Mucosa of descending colon (tissue), 3 donors: ENCODE data around the gene COL4A2. TPM values are rescaled to one million over a fixed set of nuclear protein-coding genes. Genes with fewer than 3 reads are reported as not detected.

Experiments used
- ATAC-seq: fragments of 200-7000 bp; cut with Tn5 transposase; one replicate; pipeline ENCODE4 v1.9.1; 2020; ENCODE audit warnings: mild to moderate bottlenecking, moderate library complexity
- DNase-seq, 3 donors: peaks; one replicate each; pipeline ENCODE4 v3.0.0-alpha.2; 2020
- H3K36me3 ChIP-seq: fragments of 200-600 bp; one replicate; pipeline ENCODE4 v1.8.0; 2021; ENCODE audit warnings: low read depth, mild to moderate bottlenecking
- H3K4me1 ChIP-seq: fragments of 200-600 bp; one replicate; pipeline ENCODE4 v1.8.0; 2021; ENCODE audit warnings: low read depth, mild to moderate bottlenecking
- H3K4me3 ChIP-seq: fragments of 200-600 bp; one replicate; pipeline ENCODE4 v1.8.0; 2021; ENCODE audit warnings: mild to moderate bottlenecking
- H3K9me3 ChIP-seq: fragments of 200-600 bp; one replicate; pipeline ENCODE4 v1.8.0; 2021; ENCODE audit warnings: mild to moderate bottlenecking
- intact Hi-C, 2 donors: fragments of 100-400 bp; cut with DNase I in 1 of 2; cut with micrococcal nuclease in 1 of 2; formaldehyde crosslinking; loops; one replicate each; pipeline versions ENCODE4 v1.11.0 to v1.11.1; 2022; cut with DNase I, micrococcal nuclease
- total RNA-seq, 3 donors: library from RNA; stranded (reverse); fragmentation: NEBNext Ultra II Directional in 2 of 3; extraction: Animal tissue kit (Norgen Biotek cat#: 25700) in 2 of 3; gene quantifications; one replicate each; pipeline versions ENCODE4 v1.2.1 to v1.2.4, GENCODE V29; 2021 to 2023
- TF ChIP-seq, protein P1 (sequence below): fragments of 200-600 bp; IDR thresholded peaks from one replicate; pipeline ENCODE4 v1.8.0; 2022; ENCODE audit warnings: antibody characterized with exemption, mild to moderate bottlenecking
- donor health status: DM: no; HTN: no; CAD: no; lungs with moderate emphysema.
- donor health status: DM: no; HTN: no; CAD: no.
- donor health status: DM: no; HTN: yes; CAD: no.

COL4A2 gene
- total RNA-seq, 3 donors from 2014 or later = 33.5 to 389 (median 74.2) TPM

DNA sequence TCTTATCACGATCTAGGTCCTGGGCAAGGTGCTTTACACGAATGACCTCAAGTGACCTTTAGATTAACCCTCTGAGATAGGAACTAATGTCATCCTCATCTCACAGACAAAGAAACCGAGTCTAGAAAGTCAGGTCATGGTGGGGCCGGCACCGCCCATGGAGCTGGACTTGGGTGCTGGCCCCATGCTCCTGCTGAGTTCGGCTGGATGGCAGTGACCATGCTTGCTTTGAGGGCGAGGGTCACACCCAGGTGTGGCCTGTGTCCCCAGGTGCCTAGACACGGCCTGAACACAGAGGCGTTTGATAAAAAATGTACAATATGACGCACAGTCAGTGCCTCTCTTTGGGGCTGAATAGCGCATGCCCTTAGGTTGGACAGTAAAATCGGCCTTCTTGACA, 26.8 kb downstream of the COL4A2 start:
- Histone ChIP-seq H3K9me3 (no peaks in the 10 kb centered on the region), H3K4me3 (no peak overlapping the region), H3K4me1 (no peaks in the 10 kb centered on the region), H3K36me3 (no peaks in the 10 kb centered on the region)
- TF ChIP-seq, protein P1, sequence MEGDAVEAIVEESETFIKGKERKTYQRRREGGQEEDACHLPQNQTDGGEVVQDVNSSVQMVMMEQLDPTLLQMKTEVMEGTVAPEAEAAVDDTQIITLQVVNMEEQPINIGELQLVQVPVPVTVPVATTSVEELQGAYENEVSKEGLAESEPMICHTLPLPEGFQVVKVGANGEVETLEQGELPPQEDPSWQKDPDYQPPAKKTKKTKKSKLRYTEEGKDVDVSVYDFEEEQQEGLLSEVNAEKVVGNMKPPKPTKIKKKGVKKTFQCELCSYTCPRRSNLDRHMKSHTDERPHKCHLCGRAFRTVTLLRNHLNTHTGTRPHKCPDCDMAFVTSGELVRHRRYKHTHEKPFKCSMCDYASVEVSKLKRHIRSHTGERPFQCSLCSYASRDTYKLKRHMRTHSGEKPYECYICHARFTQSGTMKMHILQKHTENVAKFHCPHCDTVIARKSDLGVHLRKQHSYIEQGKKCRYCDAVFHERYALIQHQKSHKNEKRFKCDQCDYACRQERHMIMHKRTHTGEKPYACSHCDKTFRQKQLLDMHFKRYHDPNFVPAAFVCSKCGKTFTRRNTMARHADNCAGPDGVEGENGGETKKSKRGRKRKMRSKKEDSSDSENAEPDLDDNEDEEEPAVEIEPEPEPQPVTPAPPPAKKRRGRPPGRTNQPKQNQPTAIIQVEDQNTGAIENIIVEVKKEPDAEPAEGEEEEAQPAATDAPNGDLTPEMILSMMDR = no peak
- DNase-seq (no peak), ATAC-seq (no peak)
- intact Hi-C loops = no loop called here

DNA sequence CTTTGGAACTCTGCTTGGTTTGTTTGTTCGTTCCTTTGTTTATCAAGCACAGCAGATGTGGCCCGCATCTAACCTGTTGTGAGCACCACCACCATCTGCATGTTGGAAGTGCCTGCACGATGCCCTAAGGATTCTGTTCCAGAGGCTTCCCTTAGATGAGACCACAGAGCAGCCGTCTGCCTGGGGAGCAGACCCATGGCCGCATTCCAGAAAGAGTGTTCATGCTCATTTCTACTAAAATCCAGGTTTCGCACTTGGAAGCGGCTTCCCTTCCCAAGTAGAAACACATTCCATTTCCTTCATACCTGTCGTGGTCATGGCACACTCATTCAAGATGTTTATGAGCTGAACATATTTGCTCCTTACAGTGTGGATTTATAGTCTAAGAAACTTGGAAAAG, 27.2 kb downstream of the COL4A2 start:
- Histone ChIP-seq H3K9me3 (no peaks in the 10 kb centered on the region), H3K4me3 (no peak overlapping the region), H3K36me3 (no peaks in the 10 kb centered on the region), H3K4me1 (no peaks in the 10 kb centered on the region)
- TF ChIP-seq, protein P1 = no peak
- ATAC-seq = no peak
- no peak for DNase-seq
- intact Hi-C loops = no loop called here

DNA sequence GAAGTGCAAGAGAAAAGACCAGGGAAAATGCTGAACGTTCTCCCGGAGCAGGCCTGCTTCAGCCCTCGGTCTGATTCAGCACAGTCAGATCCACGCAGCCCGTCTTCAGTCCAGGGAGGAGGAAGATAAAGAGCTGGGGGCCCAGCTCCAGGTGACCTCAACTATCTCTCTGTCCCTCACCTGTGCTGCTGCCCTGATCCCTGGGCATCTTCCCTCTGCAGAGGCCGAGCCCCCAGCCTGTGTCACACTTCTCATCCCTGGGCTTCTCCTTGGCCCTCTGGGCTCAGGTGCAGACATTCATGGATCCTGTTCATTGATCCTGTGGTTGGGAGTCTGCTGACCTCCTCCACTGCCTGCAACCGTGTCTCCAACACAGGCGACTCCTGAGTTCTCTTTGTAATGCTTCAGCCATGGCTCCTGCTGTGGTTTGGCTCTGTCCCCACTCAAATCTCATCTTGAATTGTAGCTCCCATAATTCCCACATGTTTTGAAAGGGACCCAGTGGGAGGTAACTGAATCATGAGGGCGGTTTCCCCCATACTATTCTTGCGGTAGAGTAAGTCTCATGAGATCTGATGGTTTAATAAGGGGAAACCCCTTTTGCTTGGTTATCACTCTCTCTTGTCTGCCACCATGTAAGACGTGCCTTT, 27.9 kb downstream of the COL4A2 start:
- intact Hi-C loops = no loop called here
- Histone ChIP-seq H3K4me1 (peaks cover 5% of the 10 kb centered on the region), H3K36me3 (no peaks in the 10 kb centered on the region), H3K4me3 (no peak overlapping the region), H3K9me3 (no peaks in the 10 kb centered on the region)
- ATAC-seq = no peak
- TF ChIP-seq, protein P1 = no peak
- DNase-seq = no peak

DNA sequence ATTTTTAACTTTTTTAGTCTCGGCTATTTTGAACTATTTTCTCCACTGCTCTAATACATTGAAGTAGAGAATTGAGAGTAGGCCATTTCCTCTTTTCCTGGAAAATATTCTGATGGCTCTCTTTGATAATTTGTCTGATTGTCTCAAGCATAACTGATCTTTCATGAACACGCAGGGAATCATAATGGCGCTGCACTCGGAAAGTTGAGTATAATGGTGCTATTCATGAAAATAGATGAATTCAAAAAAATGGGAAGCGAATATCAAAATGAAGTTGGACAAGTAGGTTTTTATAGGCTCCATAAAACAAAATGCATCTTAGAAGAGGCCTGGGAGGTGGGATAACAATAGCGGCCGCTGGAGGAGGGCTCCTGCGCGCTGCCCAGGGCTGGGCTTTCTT, 29.0 kb downstream of the COL4A2 start:
- TF ChIP-seq, protein P1 = no peak
- DNase-seq = no peak
- intact Hi-C loops = no loop called here
- no peaks in the 10 kb centered on the region for H3K36me3 ChIP-seq
- no peak overlapping the region for H3K4me3 ChIP-seq
- no peaks in the 10 kb centered on the region for H3K9me3 ChIP-seq
- peaks cover 5% of the 10 kb centered on the region for H3K4me1 ChIP-seq
- no peak for ATAC-seq

DNA sequence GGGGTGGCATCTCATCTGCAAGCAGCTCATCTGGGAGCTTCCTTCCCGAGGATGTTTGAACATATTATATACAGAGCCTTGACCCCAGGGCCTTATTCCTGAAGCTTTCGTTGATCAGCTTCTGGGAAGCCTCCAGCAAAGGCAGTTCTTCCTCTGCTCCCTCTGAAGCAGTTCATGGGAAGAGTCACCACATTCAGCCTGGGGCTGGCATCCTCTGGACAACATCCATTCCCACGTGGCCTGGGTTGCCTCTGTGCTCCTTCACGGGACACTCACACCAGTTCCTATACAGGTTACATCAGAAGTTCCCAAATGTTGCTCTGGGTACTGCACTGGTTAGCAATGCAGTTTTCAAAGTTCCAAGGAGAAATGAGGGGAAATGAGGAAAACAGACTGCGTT, 29.6 kb downstream of the COL4A2 start:
- peaks cover 5% of the 10 kb centered on the region for H3K4me1 ChIP-seq
- TF ChIP-seq, protein P1 = no peak
- DNase-seq (no peak), ATAC-seq (no peak)
- no peaks in the 10 kb centered on the region for H3K9me3 ChIP-seq
- H3K4me3 ChIP-seq = no peak overlapping the region
- no peaks in the 10 kb centered on the region for H3K36me3 ChIP-seq
- intact Hi-C loops = no loop called here

DNA sequence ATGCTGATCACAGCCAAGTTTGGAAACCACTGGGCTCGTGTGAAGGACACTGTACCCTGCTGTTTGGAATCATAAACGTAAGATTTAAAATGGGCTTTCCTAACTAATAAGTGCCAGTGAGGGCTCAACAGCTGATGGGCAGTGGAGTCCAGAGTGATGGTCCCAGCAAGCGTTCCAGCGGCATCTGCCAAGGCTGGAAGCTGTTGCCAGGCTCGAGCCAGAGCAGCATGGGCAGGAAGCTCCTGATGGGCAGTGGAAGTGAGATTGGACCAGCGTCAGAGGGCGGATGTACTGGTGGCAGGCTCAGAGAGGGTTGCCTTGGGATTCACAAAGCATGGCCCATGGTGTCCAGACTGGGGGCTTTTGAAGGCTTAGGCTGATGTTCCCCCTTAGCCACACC, 30.2 kb downstream of the COL4A2 start:
- intact Hi-C loops = no loop called here
- no peaks in the 10 kb centered on the region for H3K9me3 ChIP-seq
- no peak overlapping the region for H3K4me3 ChIP-seq
- peaks cover 5% of the 10 kb centered on the region for H3K4me1 ChIP-seq
- TF ChIP-seq, protein P1 = no peak
- no peaks in the 10 kb centered on the region for H3K36me3 ChIP-seq
- ATAC-seq (no peak), DNase-seq (no peak)
